H1 (cell line): ENCODE results near the gene SLC22A23. TPM values are rescaled to one million over a fixed set of nuclear protein-coding genes. Genes with fewer than 3 reads are reported as not detected.

Experiments
- CTCF ChIA-PET: fragments of 300-600 bp; sonication (Branson Sonifier 250); formaldehyde crosslinking; loops from one replicate; lab custom pipeline; 2021; ENCODE audit not compliant: partially characterized antibody; lab: Charles Lee
- POLR2A ChIA-PET: fragments of 300-600 bp; sonication (Branson Sonifier 250); formaldehyde crosslinking; loops from one replicate; lab custom pipeline; 2021; ENCODE audit warnings: inconsistent platforms; ENCODE audit not compliant: partially characterized antibody; lab: Charles Lee
- DNase-seq, 2 experiments: peaks; one replicate each; pipeline versions ENCODE4 v3.0.0 to v3.0.0-alpha.2; 2010 to 2022; ENCODE audit warnings: low spot score in 2 of 2, low read depth in 1 of 2, mixed read lengths in 1 of 2
- FAIRE-seq: peaks from 2 replicates; lab custom pipeline; 2011; peaks lifted over from hg19 to GRCh38; lab: Jason Lieb, UNC
- H2AFZ ChIP-seq: 2 replicates; pipeline ENCODE4 v1.8.1; 2012; ENCODE audit warnings: low read length, inconsistent platforms
- H2AK5ac ChIP-seq: 2 replicates; pipeline ENCODE4 v1.6.1; 2013; ENCODE audit warnings: low read depth, low read length
- H2BK120ac ChIP-seq: replicated peaks from 2 replicates; pipeline ENCODE3; 2013; ENCODE audit warnings: low read depth, low read length, inconsistent platforms
- H2BK12ac ChIP-seq: 2 replicates; pipeline ENCODE4 v1.6.1; 2013; ENCODE audit warnings: low read depth, low read length
- H2BK15ac ChIP-seq: 2 replicates; pipeline ENCODE4 v1.6.1; 2013; ENCODE audit warnings: low read length
- H2BK20ac ChIP-seq: 2 replicates; pipeline ENCODE4 v1.6.1; 2013; ENCODE audit warnings: low read length
- H2BK5ac ChIP-seq: 2 replicates; pipeline ENCODE4 v1.6.1; 2013; ENCODE audit warnings: low read depth, low read length
- H3K14ac ChIP-seq: 2 replicates; pipeline ENCODE4 v1.6.1; 2013; ENCODE audit warnings: inconsistent platforms; ENCODE audit not compliant: insufficient read length
- H3K18ac ChIP-seq: 2 replicates; pipeline ENCODE4 v1.6.1; 2013; ENCODE audit warnings: low read length; ENCODE audit errors: extremely low read depth
- H3K23ac ChIP-seq: 2 replicates; pipeline ENCODE4 v1.6.1; 2013; ENCODE audit warnings: inconsistent platforms; ENCODE audit not compliant: insufficient read length
- H3K23me2 ChIP-seq: 2 replicates; pipeline ENCODE4 v1.6.1; 2013; ENCODE audit warnings: low read depth, low read length
- H3K27ac ChIP-seq: 2 replicates; pipeline ENCODE4 v1.6.1; 2011; ENCODE audit warnings: low read depth, low read length, inconsistent platforms
- H3K27me3 ChIP-seq, 4 experiments: replicated peaks in 1 of 4; 1 replicate in 1 of 4; 2 replicates in 3 of 4; pipeline versions ENCODE4 v1.6.1 to v1.8.1; 2011 to 2013; ENCODE audit warnings: low read length in 3 of 4, mild to moderate bottlenecking in 3 of 4, inconsistent platforms in 2 of 4, mixed read lengths in 2 of 4, moderate library complexity in 1 of 4; ENCODE audit not compliant: control insufficient read depth in 3 of 4, insufficient read depth in 3 of 4; ENCODE audit errors: extremely low read depth in 1 of 4
- H3K36me3 ChIP-seq, 4 experiments: 2 replicates each; pipeline versions ENCODE4 v1.6.1 to v1.8.1; 2011 to 2013; ENCODE audit warnings: mild to moderate bottlenecking in 4 of 4, low read length in 3 of 4, moderate library complexity in 2 of 4, control low read depth in 1 of 4, inconsistent platforms in 1 of 4; ENCODE audit not compliant: insufficient read depth in 4 of 4, control insufficient read depth in 2 of 4
- H3K4ac ChIP-seq: replicated peaks from 2 replicates; pipeline ENCODE3; 2013; ENCODE audit warnings: low read length, low read depth, mixed read lengths, inconsistent platforms; ENCODE audit not compliant: insufficient read length
- H3K4me1 ChIP-seq, 4 experiments: replicated peaks in 1 of 4; 1 replicate in 1 of 4; 2 replicates in 3 of 4; pipeline versions ENCODE4 v1.6.1 to v1.8.1; 2011 to 2013; ENCODE audit warnings: low read length in 3 of 4, inconsistent platforms in 2 of 4, mixed read lengths in 1 of 4; ENCODE audit not compliant: insufficient read depth in 4 of 4, control insufficient read depth in 3 of 4
- H3K4me2 ChIP-seq, 2 experiments: 2 replicates each; pipeline versions ENCODE4 v1.6.1 to v1.8.1; 2011 to 2013; ENCODE audit warnings: low read depth in 2 of 2, low read length in 2 of 2, control low read depth in 1 of 2, inconsistent platforms in 1 of 2, mild to moderate bottlenecking in 1 of 2; ENCODE audit not compliant: insufficient read depth in 1 of 2
- H3K4me3 ChIP-seq, 4 experiments: fragments of 200-600, 300-600 bp in 1 of 4; sonication (generic), shearing (Covaris generic), sonication (Bioruptor Twin) in 1 of 4; 2 replicates each; pipeline versions ENCODE4 v1.5.1 to v1.8.1; 2011 to 2016; ENCODE audit warnings: low read length in 4 of 4, low read depth in 3 of 4, control low read depth in 2 of 4, inconsistent platforms in 2 of 4, mild to moderate bottlenecking in 2 of 4, mixed read lengths in 1 of 4, moderate library complexity in 1 of 4; ENCODE audit not compliant: insufficient read depth in 2 of 4; ENCODE audit errors: extremely low read depth in 1 of 4
- H3K56ac ChIP-seq: replicated peaks from 2 replicates; pipeline ENCODE3; 2013; ENCODE audit warnings: low read depth, mild to moderate bottlenecking, mixed read lengths, low read length, inconsistent platforms; ENCODE audit not compliant: insufficient read length
- H3K79me1 ChIP-seq: 2 replicates; pipeline ENCODE4 v1.6.1; 2013; ENCODE audit warnings: low read depth, low read length, control low read depth
- H3K79me2 ChIP-seq, 2 experiments: 2 replicates each; pipeline versions ENCODE4 v1.6.1 to v1.8.1; 2012 to 2013; ENCODE audit warnings: low read length in 2 of 2, mild to moderate bottlenecking in 2 of 2, inconsistent platforms in 1 of 2; ENCODE audit not compliant: insufficient read depth in 2 of 2, control insufficient read depth in 1 of 2
- H3K9ac ChIP-seq, 4 experiments: replicated peaks in 1 of 4; 1 replicate in 1 of 4; 2 replicates in 3 of 4; pipeline versions ENCODE4 v1.6.1 to v1.8.1; 2011 to 2013; ENCODE audit warnings: low read depth in 3 of 4, low read length in 3 of 4, control low read depth in 2 of 4, mild to moderate bottlenecking in 2 of 4, moderate library complexity in 2 of 4, inconsistent platforms in 1 of 4; ENCODE audit errors: extremely low read depth in 1 of 4
- H3K9me3 ChIP-seq, 2 experiments: 2 replicates each; pipeline versions ENCODE4 v1.6.1 to v1.8.1; 2012 to 2013; ENCODE audit warnings: mild to moderate bottlenecking in 2 of 2, moderate library complexity in 2 of 2, control low read depth in 1 of 2, inconsistent platforms in 1 of 2, low read depth in 1 of 2, low read length in 1 of 2, mixed read lengths in 1 of 2; ENCODE audit not compliant: insufficient read depth in 2 of 2
- H4K20me1 ChIP-seq, 2 experiments: replicated peaks in 1 of 2; 2 replicates each; pipeline versions ENCODE3 to v1.8.1; 2011 to 2013; ENCODE audit warnings: inconsistent platforms in 2 of 2, low read length in 2 of 2, mild to moderate bottlenecking in 1 of 2; ENCODE audit not compliant: insufficient read depth in 2 of 2, control insufficient read depth in 1 of 2
- H4K5ac ChIP-seq: 2 replicates; pipeline ENCODE4 v1.6.1; 2013; ENCODE audit warnings: low read length, low read depth, mixed read lengths, inconsistent platforms; ENCODE audit not compliant: insufficient read length
- H4K8ac ChIP-seq: 2 replicates; pipeline ENCODE4 v1.8.0; 2013; ENCODE audit warnings: mild to moderate bottlenecking, moderate library complexity, low read length, inconsistent platforms; ENCODE audit not compliant: insufficient read depth; ENCODE audit errors: extremely low read depth
- H4K91ac ChIP-seq: replicated peaks from 2 replicates; pipeline ENCODE3; 2013; ENCODE audit warnings: low read length, mixed read lengths, inconsistent platforms; ENCODE audit not compliant: insufficient read length
- BRCA1 ChIP-seq: IDR thresholded peaks from 2 replicates; pipeline ENCODE4 v1.6.1; 2012; ENCODE audit warnings: low read depth, low read length, improper control_type of control experiment
- KDM4A ChIP-seq: IDR thresholded peaks from one replicate; pipeline ENCODE4 v1.7.1; 2012; ENCODE audit warnings: low read depth, mild to moderate bottlenecking, moderate library complexity, low read length, inconsistent platforms; ENCODE audit not compliant: severe bottlenecking
- NANOG ChIP-seq: IDR thresholded peaks from 2 replicates; pipeline ENCODE4 v1.6.1; 2011; ENCODE audit warnings: low read length, low read depth, mild to moderate bottlenecking, inconsistent platforms; ENCODE audit not compliant: insufficient read depth, poor library complexity, severe bottlenecking
- PHF8 ChIP-seq: fragments of 200-600 bp; sonication (generic); conservative IDR thresholded peaks from 2 replicates; pipeline ENCODE4 v1.7.1; 2012; ENCODE audit warnings: low read depth, mild to moderate bottlenecking, inconsistent platforms, low read length, moderate library complexity
- RAD21 ChIP-seq, 2 experiments: IDR thresholded peaks in 1 of 2; conservative IDR thresholded peaks in 1 of 2; 2 replicates each; pipeline ENCODE4 v1.6.1; 2011; ENCODE audit warnings: low read depth in 2 of 2, low read length in 2 of 2, improper control_type of control experiment in 1 of 2, inconsistent platforms in 1 of 2, mild to moderate bottlenecking in 1 of 2, moderate library complexity in 1 of 2
- SP2 ChIP-seq: IDR thresholded peaks from 2 replicates; pipeline ENCODE4 v1.6.1; 2012; ENCODE audit warnings: mild to moderate bottlenecking, low read length, inconsistent platforms
- SRF ChIP-seq: IDR thresholded peaks from 2 replicates; pipeline ENCODE4 v1.6.1; 2011; ENCODE audit warnings: mild to moderate bottlenecking, low read depth, low read length, moderate library complexity
- SUZ12 ChIP-seq: fragments of 200-600 bp; sonication (generic); IDR thresholded peaks from 2 replicates; pipeline ENCODE4 v1.6.1; 2012; ENCODE audit warnings: mild to moderate bottlenecking, inconsistent platforms, low read length, moderate library complexity, mixed read lengths
- TAF1 ChIP-seq: IDR thresholded peaks from 2 replicates; pipeline ENCODE4 v1.6.1; 2011; ENCODE audit warnings: mild to moderate bottlenecking, low read depth, low read length
- TAF7 ChIP-seq: optimal IDR thresholded peaks from 2 replicates; pipeline ENCODE3; 2011; ENCODE audit warnings: low read depth, mild to moderate bottlenecking, inconsistent platforms, low read length, moderate library complexity, borderline replicate concordance
- TBP ChIP-seq: IDR thresholded peaks from 2 replicates; pipeline ENCODE4 v1.6.1; 2011; ENCODE audit warnings: low read depth, low read length, improper control_type of control experiment
- WGBS, 2 experiments: shearing (Covaris generic) in 1 of 2; methylation state at CpG; one replicate each; pipeline versions ENCODE4 v1.1.6 to v1.1.7; 2013 to 2015; ENCODE audit warnings: low lambda C conversion rate in 2 of 2, mixed read lengths in 2 of 2, inconsistent platforms in 1 of 2, low coverage in 1 of 2, missing lambda C conversion rate in 1 of 2; ENCODE audit not compliant: insufficient replicate concordance in 2 of 2, insufficient coverage in 1 of 2, insufficient read length in 1 of 2; ENCODE audit errors: extremely low coverage in 1 of 2, missing lambda C conversion rate in 1 of 2; 5-methylcytosine and 5-hydroxymethylcytosine counted together
- polyA plus RNA-seq, 7 experiments: library from polyadenylated mRNA; depleted of rRNA in 3 of 7; stranded (reverse) in 5 of 7; unstranded in 2 of 7; fragments of >200 nt in 5 of 7; fragments of 200-250 nt in 2 of 7; gene quantifications; 1 replicate in 5 of 7; 2 replicates in 1 of 7; 4 replicates in 1 of 7; pipeline versions ENCODE4 v1.2.1 to v1.2.3, GENCODE V29; 2011 to 2013; ENCODE audit warnings: missing spikeins in 2 of 7, mixed read lengths in 2 of 7
- total RNA-seq: library from RNA; stranded (reverse); fragmentation: NEBNext Ultra II Directional; extraction: Animal tissue kit (Norgen Biotek cat#: 25700); gene quantifications from 2 replicates; pipeline ENCODE4 v1.2.1, GENCODE V29; 2021

SLC22A23 gene
- total and polyA plus RNA-seq, 2 of the 8 experiments (the other 6 are each of a cell fraction or from before 2014, with no cell fraction given), result 9.9 to 38.4 TPM

GRCh38 chr6:3351829-3352524, 104.9 kb downstream of the SLC22A23 start:
- Histone ChIP-seq H2BK120ac (no peak overlapping the region), H3K23me2 (0 out of 2 replicates have a peak, but pooled peaks cover 2% of the 10 kb centered on the region), H4K91ac (peak overlapping the region; percentile 77), H3K9me3 (no peaks in the 10 kb centered on the region), H2AK5ac (peak overlapping the region; percentile 43; the same call in 1 of the 2 replicates), H3K14ac (no peak overlapping the region), H3K4ac (peak overlapping the region; percentile 70), H3K27ac (no peak overlapping the region), H3K23ac (no peak overlapping the region), H3K4me3 (no peak overlapping the region), H4K8ac (no peak overlapping the region; the same call in 1 of the 2 replicates), H2BK12ac (no peak overlapping the region; the same call in 1 of the 2 replicates), H3K4me1 (peaks cover 9 to 25% (median 16%) of the 10 kb centered on the region in 4 experiments), H3K79me2 (peaks cover 0 to 16% of the 10 kb centered on the region in 2 experiments; a peak in 3 of 4 replicates), H3K56ac (no peak overlapping the region), H3K9ac (no peak overlapping the region; a peak in 1 of 7 replicates), H3K18ac (no peak overlapping the region), H4K5ac (peak overlapping the region; percentile 1), H2BK5ac (peak overlapping the region; percentile 2; the same call in 1 of the 2 replicates), H2BK15ac (peak overlapping the region; percentile 73), H2BK20ac (no peak overlapping the region), H2AFZ (no peak overlapping the region), H3K27me3 (no peaks in the 10 kb centered on the region), H4K20me1 (peaks cover 0 to 2% of the 10 kb centered on the region in 2 experiments), H3K79me1 (peaks cover 5% of the 10 kb centered on the region; the same call in 1 of the 2 replicates), H3K4me2 (0 out of 4 replicates have a peak overlapping the region, but pooled peaks of 1 of the 2 experiments have one; percentile 7), H3K36me3 (no peaks in the 10 kb centered on the region)
- ChIA-PET POLR2A (no interaction called here), CTCF (interaction anchor here (1.1 to 1.6 kb wide), 3 partner anchors 16 to 83 kb away, joined by 3 to 6 read pairs (median 5); no protein-coding TSS in a partner anchor)
- 89% methylated on average over 9 of the region's 9 CpGs; no CpG with 5 or more reads in 1 of the 2 experiments for WGBS, 2 experiments
- DNase-seq (no peak), FAIRE-seq (no peak)
- no peak for TF ChIP-seq TAF1
- no peak for TF ChIP-seq TAF7
- TF ChIP-seq TBP, result no peak
- no peak for TF ChIP-seq BRCA1
- TF ChIP-seq SUZ12, result no peak
- TF ChIP-seq KDM4A, result no peak
- TF ChIP-seq SP2, result no peak
- no peak for TF ChIP-seq RAD21 (IDR thresholded peaks at IDR 0.05 in 1 of 2, conservative IDR thresholded peaks at IDR 0.05 in 1 of 2; ENCODE audit: low read depth in 2 of 2, low read length in 2 of 2)
- no peak for TF ChIP-seq NANOG
- TF ChIP-seq SRF, result no peak
- no peak for TF ChIP-seq PHF8
